SK-N-MC (cell line): ENCODE measurements around the gene NUP35.

Source experiments
- EZH2 ChIP-seq: fragments of 200-600 bp; sonication (generic); IDR thresholded peaks from one replicate; pipeline ENCODE4 v1.6.1; 2017; ENCODE audit warnings: antibody characterized with exemption
- FOXP2 ChIP-seq: optimal IDR thresholded peaks from 2 replicates; pipeline ENCODE3; 2011; ENCODE audit warnings: mild to moderate bottlenecking, moderate library complexity; ENCODE audit not compliant: insufficient read depth; ENCODE audit errors: extremely low read length, control extremely low read depth
- POLR2AphosphoS5 ChIP-seq: IDR thresholded peaks from 2 replicates; pipeline ENCODE4 v1.6.1; 2012; ENCODE audit warnings: mild to moderate bottlenecking, low read depth, low read length, borderline replicate concordance

DNA sequence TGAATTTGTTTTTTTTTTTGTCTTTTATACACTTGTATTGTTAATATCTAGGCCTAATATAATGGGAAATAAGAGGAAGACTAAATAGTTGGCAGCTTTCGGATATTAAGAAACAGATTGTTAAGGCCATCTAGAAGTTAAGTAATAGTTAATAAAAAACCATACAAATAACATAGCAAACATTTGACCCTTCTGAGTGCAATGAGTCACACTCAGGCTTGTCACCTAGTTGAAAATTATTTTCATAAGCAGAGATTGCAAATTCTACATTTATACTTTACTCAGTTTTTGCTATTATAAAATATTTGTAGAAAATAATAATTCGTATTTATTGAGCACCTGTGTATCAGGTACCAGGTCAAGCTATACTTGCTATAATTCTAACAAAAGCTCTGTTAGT, 2.4 kb downstream of the NUP35 start:
- TF ChIP-seq EZH2 (no peak), POLR2AphosphoS5 (no peak), FOXP2 (no peak)
